B cell (primary cell): Measurements from ENCODE around the gene CCDC183. TPM values are rescaled to one million over a fixed set of nuclear protein-coding genes. Genes with fewer than 3 reads are reported as not detected.
"Not testable (repeated sequence)": the region's sequence is repeated elsewhere in the genome, so short reads cannot be mapped to it uniquely, and the experiment has no call there.

Source experiments
- ATAC-seq: fragments of 200-7000 bp; cut with Tn5 transposase; one replicate; pipeline ENCODE4 v1.10.0; 2021; ENCODE audit warnings: low read depth, mild to moderate bottlenecking, moderate number of reproducible peaks, moderate library complexity
- CTCF ChIA-PET: fragments of 350-600 bp; sonication (Branson Sonifier 250); formaldehyde crosslinking; loops from one replicate; lab custom pipeline; 2021; ENCODE audit warnings: antibody characterized with exemption, inconsistent platforms; lab: Charles Lee
- POLR2A ChIA-PET: fragments of 350-600 bp; sonication (Branson Sonifier 250); formaldehyde crosslinking; loops from one replicate; lab custom pipeline; 2021; ENCODE audit warnings: antibody characterized with exemption; lab: Charles Lee
- DNase-seq: peaks from one replicate; pipeline ENCODE4 v3.0.0; 2013
- H2AFZ ChIP-seq: 2 replicates; pipeline ENCODE4 v1.6.1; 2012; ENCODE audit warnings: mild to moderate bottlenecking, low read depth, low read length; ENCODE audit not compliant: insufficient read depth, poor library complexity, severe bottlenecking
- H3K27ac ChIP-seq, 2 donors: 1 replicate in 1 of 2; 2 replicates in 1 of 2; pipeline ENCODE4 v1.5.1; 2012 to 2013; ENCODE audit warnings: low read length in 2 of 2, mild to moderate bottlenecking in 2 of 2, moderate library complexity in 1 of 2
- H3K27me3 ChIP-seq, 4 experiments: fragments of 200-600 bp in 1 of 4; sonication (generic) in 1 of 4; replicated peaks in 1 of 4; 1 replicate in 2 of 4; 2 replicates in 2 of 4; pipeline versions ENCODE4 v1.6.1 to v1.7.0; 2013 to 2016; ENCODE audit warnings: low read length in 3 of 4, mild to moderate bottlenecking in 2 of 4, mixed read lengths in 1 of 4, moderate library complexity in 1 of 4; ENCODE audit not compliant: insufficient read depth in 4 of 4, control insufficient read depth in 3 of 4; ENCODE audit errors: control extremely low read depth in 1 of 4
- H3K36me3 ChIP-seq, 2 experiments: replicated peaks in 1 of 2; 1 replicate in 1 of 2; 2 replicates in 1 of 2; pipeline versions ENCODE4 v1.6.1 to v1.7.1; 2013; ENCODE audit warnings: low read length in 1 of 2; ENCODE audit not compliant: insufficient read depth in 2 of 2, control insufficient read depth in 1 of 2; ENCODE audit errors: control extremely low read depth in 1 of 2, extremely low read depth in 1 of 2
- H3K4me1 ChIP-seq, 2 donors: fragments of 200-600 bp in 1 of 2; sonication (generic) in 1 of 2; 1 replicate in 1 of 2; 2 replicates in 1 of 2; pipeline versions ENCODE4 v1.5.1 to v1.6.1; 2013 to 2017; ENCODE audit warnings: low read length in 2 of 2; ENCODE audit not compliant: control insufficient read depth in 2 of 2, insufficient read depth in 2 of 2
- H3K4me2 ChIP-seq: replicated peaks from 2 replicates; pipeline ENCODE3; 2012; ENCODE audit warnings: mild to moderate bottlenecking, low read depth, low read length; ENCODE audit not compliant: poor library complexity, severe bottlenecking
- H3K4me3 ChIP-seq, 5 experiments: fragments of 200-600 bp in 1 of 5; sonication (generic) in 1 of 5; 1 replicate in 3 of 5; 2 replicates in 2 of 5; pipeline versions ENCODE4 v1.5.1 to v1.7.0; 2011 to 2016; ENCODE audit warnings: low read length in 4 of 5, mild to moderate bottlenecking in 4 of 5, low read depth in 2 of 5, control low read depth in 1 of 5, moderate library complexity in 1 of 5; ENCODE audit not compliant: insufficient read depth in 1 of 5; ENCODE audit errors: control extremely low read depth in 1 of 5, extremely low read depth in 1 of 5
- H3K79me2 ChIP-seq: fragments of 200-600 bp; sonication (generic); one replicate; pipeline ENCODE4 v1.6.0; 2016; ENCODE audit warnings: low read length; ENCODE audit not compliant: control insufficient read depth, insufficient read depth
- H3K9ac ChIP-seq: fragments of 200-600 bp; sonication (generic); 2 replicates; pipeline ENCODE4 v1.6.1; 2017; ENCODE audit warnings: mild to moderate bottlenecking, low read length, moderate library complexity
- H3K9me3 ChIP-seq, 3 donors: one replicate each; pipeline versions ENCODE4 v1.6.1 to v1.7.1; 2013; ENCODE audit warnings: low read length in 2 of 3; ENCODE audit not compliant: control insufficient read depth in 2 of 3, insufficient read depth in 1 of 3; ENCODE audit errors: control extremely low read depth in 1 of 3
- H4K20me1 ChIP-seq: 2 replicates; pipeline ENCODE4 v1.6.0; 2012; ENCODE audit warnings: mild to moderate bottlenecking, low read length; ENCODE audit not compliant: insufficient read depth, control insufficient read depth, poor library complexity, severe bottlenecking
- H3K27ac Mint-ChIP-seq: one replicate; pipeline ENCODE4 v1.8.0; 2021; ENCODE audit warnings: mixed read lengths
- H3K27me3 Mint-ChIP-seq: one replicate; pipeline ENCODE4 v1.8.0; 2021; ENCODE audit warnings: mixed read lengths
- H3K4me1 Mint-ChIP-seq: one replicate; pipeline ENCODE4 v1.8.0; 2021; ENCODE audit warnings: mixed read lengths
- H3K4me3 Mint-ChIP-seq: one replicate; pipeline ENCODE4 v1.8.0; 2021; ENCODE audit warnings: mixed read lengths
- H3K9me3 Mint-ChIP-seq: one replicate; pipeline ENCODE4 v1.8.0; 2022; ENCODE audit warnings: mixed read lengths; ENCODE audit not compliant: insufficient read depth
- EZH2 ChIP-seq: IDR thresholded peaks from 2 replicates; pipeline ENCODE4 v1.6.1; 2012; ENCODE audit warnings: borderline replicate concordance, low read depth, mild to moderate bottlenecking, moderate library complexity, low read length; ENCODE audit not compliant: insufficient read depth, poor library complexity, severe bottlenecking
- WGBS: methylation state at CpG from one replicate; pipeline ENCODE4 v1.1.5; 2013; ENCODE audit warnings: missing lambda C conversion rate; ENCODE audit not compliant: insufficient coverage; 5-methylcytosine and 5-hydroxymethylcytosine counted together
- intact Hi-C: fragments of 100-400 bp; cut with micrococcal nuclease; formaldehyde crosslinking; loops from one replicate; pipeline ENCODE4 v1.10.0; 2022
- polyA plus RNA-seq: library from polyadenylated mRNA; depleted of rRNA; stranded (reverse); fragments of >200 nt; gene quantifications from 2 replicates; pipeline ENCODE4 v1.2.3, GENCODE V29; 2012
- total RNA-seq, 2 donors: library from RNA; stranded (reverse); fragments of 120-200 nt in 1 of 2; gene quantifications; 1 replicate in 1 of 2; 2 replicates in 1 of 2; pipeline versions ENCODE4 v1.2.3 to v1.2.4, GENCODE V29; 2013 to 2022
- TF ChIP-seq, protein P1 (sequence below): fragments of 200-600 bp; IDR thresholded peaks from one replicate; pipeline ENCODE4 v1.8.0; 2022; ENCODE audit warnings: antibody characterized with exemption, mild to moderate bottlenecking

Gene CCDC183
- total and polyA plus RNA-seq, 2 donors (not counting 1 experiment from before 2014, with no cell fraction given) = 1.8 to 4.9 TPM

DNA sequence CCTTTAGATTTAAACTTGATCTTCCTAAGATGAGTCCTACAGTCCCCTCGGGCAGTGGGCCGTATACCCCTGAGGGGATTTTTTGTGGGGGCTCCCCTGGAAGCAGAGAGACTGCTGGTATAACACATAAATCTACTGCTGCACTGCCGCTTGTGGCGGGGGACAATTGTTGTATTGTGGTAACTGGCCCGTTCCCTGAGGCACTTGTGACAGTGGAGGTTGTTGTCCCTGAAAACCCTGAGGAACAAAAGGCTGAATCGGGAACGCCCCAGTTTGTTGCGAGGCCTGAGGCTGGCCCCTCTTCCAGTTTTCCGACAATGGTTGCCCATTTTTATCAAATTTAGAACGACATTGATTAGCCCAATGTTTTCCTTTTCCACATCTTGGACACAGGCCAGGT is 9.7 kb upstream of the CCDC183 start:
- peaks cover 8 to 14% of the 10 kb centered on the region in 2 donors for H3K4me1 ChIP-seq
- no peaks in the 10 kb centered on the region for H3K9me3 ChIP-seq
- no peaks in the 10 kb centered on the region for H3K36me3 ChIP-seq
- 85% methylated on average over 3 of the region's 10 CpGs for WGBS
- no peak overlapping the region for H3K4me2 ChIP-seq
- H2AFZ ChIP-seq = no peak overlapping the region
- ATAC-seq (no peak), DNase-seq (no peak)
- intact Hi-C loops = no loop called here
- H3K27ac ChIP-seq = no peak overlapping the region
- Mint-ChIP-seq H3K27ac (no peak overlapping the region), H3K4me1 (peaks cover 19% of the 10 kb centered on the region), H3K4me3 (no peak overlapping the region), H3K9me3 (no peaks in the 10 kb centered on the region), H3K27me3 (no peaks in the 10 kb centered on the region)
- no peak for TF ChIP-seq EZH2
- TF ChIP-seq, protein P1, sequence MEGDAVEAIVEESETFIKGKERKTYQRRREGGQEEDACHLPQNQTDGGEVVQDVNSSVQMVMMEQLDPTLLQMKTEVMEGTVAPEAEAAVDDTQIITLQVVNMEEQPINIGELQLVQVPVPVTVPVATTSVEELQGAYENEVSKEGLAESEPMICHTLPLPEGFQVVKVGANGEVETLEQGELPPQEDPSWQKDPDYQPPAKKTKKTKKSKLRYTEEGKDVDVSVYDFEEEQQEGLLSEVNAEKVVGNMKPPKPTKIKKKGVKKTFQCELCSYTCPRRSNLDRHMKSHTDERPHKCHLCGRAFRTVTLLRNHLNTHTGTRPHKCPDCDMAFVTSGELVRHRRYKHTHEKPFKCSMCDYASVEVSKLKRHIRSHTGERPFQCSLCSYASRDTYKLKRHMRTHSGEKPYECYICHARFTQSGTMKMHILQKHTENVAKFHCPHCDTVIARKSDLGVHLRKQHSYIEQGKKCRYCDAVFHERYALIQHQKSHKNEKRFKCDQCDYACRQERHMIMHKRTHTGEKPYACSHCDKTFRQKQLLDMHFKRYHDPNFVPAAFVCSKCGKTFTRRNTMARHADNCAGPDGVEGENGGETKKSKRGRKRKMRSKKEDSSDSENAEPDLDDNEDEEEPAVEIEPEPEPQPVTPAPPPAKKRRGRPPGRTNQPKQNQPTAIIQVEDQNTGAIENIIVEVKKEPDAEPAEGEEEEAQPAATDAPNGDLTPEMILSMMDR = no peak
- H3K9ac ChIP-seq = no peak overlapping the region
- no peaks in the 10 kb centered on the region for H3K79me2 ChIP-seq
- no peak overlapping the region for H3K4me3 ChIP-seq
- H4K20me1 ChIP-seq = no peaks in the 10 kb centered on the region
- no peaks in the 10 kb centered on the region for H3K27me3 ChIP-seq
- ChIA-PET CTCF (interaction anchor here (0.8 to 10.5 kb wide), 16 partner anchors 8 to 441 kb away, joined by 3 to 106 read pairs (median 4); partner anchors contain the start of genes AJM1, FUT7, RABL6 and RNF224), POLR2A (no interaction called here)

DNA sequence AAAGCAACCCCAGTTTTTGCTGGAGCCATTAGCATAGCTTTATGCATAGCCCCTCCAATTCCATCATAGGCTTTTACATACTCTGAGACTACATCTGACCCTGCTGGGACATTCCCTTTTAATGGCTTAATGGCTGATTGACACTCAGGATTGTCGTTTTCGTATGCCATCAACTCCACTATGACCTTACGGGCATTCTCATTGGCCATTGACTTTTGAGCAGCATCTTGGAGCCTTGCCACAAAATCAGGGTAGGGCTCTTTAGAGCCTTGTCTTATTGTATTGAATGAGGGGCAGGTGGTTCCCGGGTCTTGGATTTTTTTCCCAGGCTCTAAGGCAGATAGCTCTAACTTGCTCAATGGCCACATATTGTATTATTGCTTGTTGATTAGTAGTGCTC is 9.2 kb upstream of the CCDC183 start:
- H3K4me3 ChIP-seq, H3K27ac ChIP-seq, H3K27me3 Mint-ChIP-seq, H4K20me1 ChIP-seq, H2AFZ ChIP-seq, H3K27ac Mint-ChIP-seq, H3K36me3 ChIP-seq, H3K9ac ChIP-seq, H3K9me3 Mint-ChIP-seq, H3K27me3 ChIP-seq, H3K9me3 ChIP-seq, ATAC-seq, H3K79me2 ChIP-seq, H3K4me2 ChIP-seq, DNase-seq, H3K4me3 Mint-ChIP-seq, POLR2A ChIA-PET: not testable (repeated sequence)
- CTCF ChIA-PET = interaction anchor here (0.8 to 10.5 kb wide), 19 partner anchors 9 to 495 kb away, joined by 3 to 106 read pairs (median 4); partner anchors contain the start of genes AJM1, FUT7, NPDC1 and RNF224
- peaks cover 12 to 20% of the 10 kb centered on the region in 2 donors for H3K4me1 ChIP-seq
- WGBS = 36% methylated on average over 2 of the region's 4 CpGs
- intact Hi-C loops = loop anchor here (1.0 kb wide), 3 partner anchors 55 to 248 kb away; partner anchors contain the start of gene AJM1
- peaks cover 22% of the 10 kb centered on the region for H3K4me1 Mint-ChIP-seq
